HCT116 (cell line): ENCODE measurements around the gene ARPC5.

ENCODE experiments used
- CEBPB ChIP-seq: IDR thresholded peaks from 2 replicates; pipeline ENCODE4 v1.6.1; 2012; ENCODE audit warnings: low read depth
- CTCF ChIP-seq, 3 experiments: fragments of 200-600 bp in 1 of 3; sonication (generic) in 1 of 3; IDR thresholded peaks in 2 of 3; conservative IDR thresholded peaks in 1 of 3; 2 replicates each; pipeline ENCODE4 v1.5.1; 2012 to 2017; ENCODE audit warnings: low read depth in 2 of 3, low read length in 2 of 3, antibody characterized with exemption in 1 of 3, borderline replicate concordance in 1 of 3, control low read depth in 1 of 3, mild to moderate bottlenecking in 1 of 3, mixed read lengths in 1 of 3, mixed run types in 1 of 3, moderate library complexity in 1 of 3; ENCODE audit not compliant: insufficient read depth in 1 of 3
- RAD21 ChIP-seq: IDR thresholded peaks from 2 replicates; pipeline ENCODE4 v1.6.1; 2012; ENCODE audit warnings: low read depth, mild to moderate bottlenecking

DNA sequence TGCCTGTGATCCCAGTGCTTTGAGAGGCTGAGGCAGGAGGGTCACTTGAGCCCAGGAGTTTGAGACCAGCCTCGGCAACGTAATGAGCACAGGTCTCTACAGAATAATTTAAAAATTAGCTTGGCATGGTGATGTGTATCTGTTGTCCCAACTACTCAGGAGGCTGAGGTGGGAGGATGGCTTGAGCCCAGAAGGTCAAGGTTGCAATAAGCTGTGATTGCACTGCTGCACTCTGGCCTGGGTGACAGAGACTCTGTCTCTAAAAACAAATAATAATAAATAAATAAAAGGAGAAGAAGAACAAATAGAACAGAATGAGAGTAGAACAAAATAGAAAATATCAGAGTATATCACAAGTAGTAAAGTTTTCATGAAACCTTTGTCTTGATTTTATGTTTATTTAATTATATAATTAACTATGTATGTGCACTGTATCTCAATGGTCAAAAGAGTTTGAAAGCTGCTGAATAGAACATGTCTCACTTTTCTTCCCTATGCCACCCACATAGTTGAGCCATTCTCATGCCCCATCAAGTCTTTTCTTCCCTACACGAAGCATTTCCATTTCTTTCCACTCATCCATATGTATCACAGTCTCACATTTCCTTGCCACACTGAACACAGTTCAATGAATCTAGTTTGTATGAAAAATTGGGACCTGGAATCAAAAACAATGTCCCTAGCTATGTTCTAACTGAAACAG is 40.5 kb upstream of the ARPC5 start:
- TF ChIP-seq CTCF (IDR thresholded peaks at IDR 0.05 in 2 of 3, conservative IDR thresholded peaks at IDR 0.05 in 1 of 3; ENCODE audit: borderline replicate concordance in 1 of 3, insufficient read depth in 1 of 3, low read depth in 2 of 3, low read length in 2 of 3) = no peak
- no peak for TF ChIP-seq CEBPB
- TF ChIP-seq RAD21 = no peak
